Pancreas (tissue), 10 donors: Measurements from ENCODE around the gene CTIF. TPM values are rescaled to one million over a fixed set of nuclear protein-coding genes. Genes with fewer than 3 reads are reported as not detected.

Experiments
- ATAC-seq, 4 donors: fragments of 200-7000 bp; cut with Tn5 transposase; one replicate each; pipeline versions ENCODE4 v1.8.0 to v1.9.1; 2020; ENCODE audit warnings: mild to moderate bottlenecking in 4 of 4, moderate library complexity in 4 of 4
- DNase-seq, 6 donors: peaks; one replicate each; pipeline ENCODE4 v3.0.0-alpha.2; 2020
- FAIRE-seq: peaks from 2 replicates; lab custom pipeline; 2012; peaks lifted over from hg19 to GRCh38; lab: Jason Lieb, UNC
- H3K27ac ChIP-seq, 4 donors: fragments of 200-600 bp; sonication (generic); 1 replicate in 3 of 4; 2 replicates in 1 of 4; pipeline versions ENCODE4 v1.5.0 to v1.8.0; 2020
- H3K27me3 ChIP-seq, 4 donors: fragments of 200-600 bp; one replicate each; pipeline ENCODE4 v1.8.0; 2021
- H3K36me3 ChIP-seq, 3 donors: fragments of 200-600 bp; sonication (generic) in 1 of 3; one replicate each; pipeline versions ENCODE4 v1.5.0 to v1.8.0; 2020 to 2021
- H3K4me1 ChIP-seq, 3 donors: fragments of 200-600 bp; one replicate each; pipeline ENCODE4 v1.8.0; 2021
- H3K4me3 ChIP-seq, 4 donors: fragments of 200-600 bp; sonication (generic) in 2 of 4; one replicate each; pipeline versions ENCODE4 v1.5.0 to v1.8.0; 2020 to 2021
- H3K9me3 ChIP-seq, 4 donors: fragments of 200-600 bp; one replicate each; pipeline ENCODE4 v1.8.0; 2021
- WGBS, 2 donors: extraction: QIAGEN DNeasy Blood & Tissue Kit; methylation state at CpG; one replicate each; pipeline ENCODE4 v1.1.7; 2013; 5-methylcytosine and 5-hydroxymethylcytosine counted together
- intact Hi-C, 3 donors: fragments of 100-400 bp; cut with DNase I; formaldehyde crosslinking; loops; one replicate each; pipeline versions ENCODE4 v1.11.1 to v1.14.2; 2022
- polyA plus RNA-seq, 2 donors: library from polyadenylated mRNA; stranded (reverse); fragments of 200-250 nt; gene quantifications; one replicate each; pipeline ENCODE4 v1.2.3, GENCODE V29; 2013
- total RNA-seq, 6 donors: library from RNA; stranded (reverse); fragmentation: NEBNext Ultra II Directional in 4 of 6; extraction: Animal tissue kit (Norgen Biotek cat#: 25700) in 4 of 6; gene quantifications; one replicate each; pipeline versions ENCODE4 v1.2.1 to v1.2.4, GENCODE V29; 2021 to 2023
- TF ChIP-seq, protein P1 (sequence below), 4 donors: fragments of 200-600 bp; sonication (generic) in 3 of 4; IDR thresholded peaks; one replicate each; pipeline versions ENCODE4 v1.5.0 to v1.8.0; 2021; ENCODE audit warnings: antibody characterized with exemption in 4 of 4
- donor health status: healthy with polysubstance abuse.
- donor health status: DM: no; HTN: no; CAD: no; lungs with moderate emphysema.
- donor health status: DM: no; HTN: no; CAD: no.
- donor health status: control.
- donor health status: control.
- donor health status: Bipolar disorder and iron deficiency.
- donor health status: DM: yes; HTN: yes; CAD: no.
- donor health status: DM: no; HTN: no; CAD: no.
- donor health status: DM: no; HTN: no; CAD: no.
- donor health status: DM: yes; HTN: yes; CAD: no.

The CTIF gene
- total and polyA plus RNA-seq, 8 donors, result 15.1 to 27.4 (median 16.7) TPM

DNA sequence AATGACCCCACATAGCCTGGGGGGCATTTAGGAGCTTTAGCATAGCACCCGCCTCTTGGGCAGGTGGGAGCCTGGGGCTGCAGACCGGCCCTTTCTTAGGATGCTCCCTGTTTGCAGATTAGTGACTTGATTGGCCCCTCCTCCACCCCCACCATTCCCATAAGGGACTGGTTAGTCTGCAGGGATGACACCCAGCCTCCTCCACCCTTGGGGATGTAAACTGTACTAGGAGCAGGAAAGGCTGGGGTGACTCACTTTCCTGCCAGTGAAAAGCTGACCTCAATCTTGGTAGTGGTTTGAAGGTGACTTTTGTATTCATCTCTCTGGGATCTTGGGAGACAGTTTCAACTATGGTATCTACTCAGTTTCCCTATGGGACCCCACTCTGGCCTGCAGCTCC is 24.2 kb downstream of the CTIF start:
- TF ChIP-seq, protein P1, sequence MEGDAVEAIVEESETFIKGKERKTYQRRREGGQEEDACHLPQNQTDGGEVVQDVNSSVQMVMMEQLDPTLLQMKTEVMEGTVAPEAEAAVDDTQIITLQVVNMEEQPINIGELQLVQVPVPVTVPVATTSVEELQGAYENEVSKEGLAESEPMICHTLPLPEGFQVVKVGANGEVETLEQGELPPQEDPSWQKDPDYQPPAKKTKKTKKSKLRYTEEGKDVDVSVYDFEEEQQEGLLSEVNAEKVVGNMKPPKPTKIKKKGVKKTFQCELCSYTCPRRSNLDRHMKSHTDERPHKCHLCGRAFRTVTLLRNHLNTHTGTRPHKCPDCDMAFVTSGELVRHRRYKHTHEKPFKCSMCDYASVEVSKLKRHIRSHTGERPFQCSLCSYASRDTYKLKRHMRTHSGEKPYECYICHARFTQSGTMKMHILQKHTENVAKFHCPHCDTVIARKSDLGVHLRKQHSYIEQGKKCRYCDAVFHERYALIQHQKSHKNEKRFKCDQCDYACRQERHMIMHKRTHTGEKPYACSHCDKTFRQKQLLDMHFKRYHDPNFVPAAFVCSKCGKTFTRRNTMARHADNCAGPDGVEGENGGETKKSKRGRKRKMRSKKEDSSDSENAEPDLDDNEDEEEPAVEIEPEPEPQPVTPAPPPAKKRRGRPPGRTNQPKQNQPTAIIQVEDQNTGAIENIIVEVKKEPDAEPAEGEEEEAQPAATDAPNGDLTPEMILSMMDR (IDR thresholded peaks at IDR 0.05), result no peak
- no peak overlapping the region for H3K27ac ChIP-seq
- H3K27me3 ChIP-seq, result no peaks in the 10 kb centered on the region
- ATAC-seq (no peak), DNase-seq (peak in 1 of 6 donors; percentile 9), FAIRE-seq (no peak)
- WGBS, 2 donors, result 95 to 97% methylated on average over 2 of the region's 2 CpGs
- H3K9me3 ChIP-seq, result no peaks in the 10 kb centered on the region
- no peaks in the 10 kb centered on the region for H3K4me1 ChIP-seq
- H3K4me3 ChIP-seq, result no peak overlapping the region
- intact Hi-C loops, result no loop called here
- no peaks in the 10 kb centered on the region for H3K36me3 ChIP-seq

DNA sequence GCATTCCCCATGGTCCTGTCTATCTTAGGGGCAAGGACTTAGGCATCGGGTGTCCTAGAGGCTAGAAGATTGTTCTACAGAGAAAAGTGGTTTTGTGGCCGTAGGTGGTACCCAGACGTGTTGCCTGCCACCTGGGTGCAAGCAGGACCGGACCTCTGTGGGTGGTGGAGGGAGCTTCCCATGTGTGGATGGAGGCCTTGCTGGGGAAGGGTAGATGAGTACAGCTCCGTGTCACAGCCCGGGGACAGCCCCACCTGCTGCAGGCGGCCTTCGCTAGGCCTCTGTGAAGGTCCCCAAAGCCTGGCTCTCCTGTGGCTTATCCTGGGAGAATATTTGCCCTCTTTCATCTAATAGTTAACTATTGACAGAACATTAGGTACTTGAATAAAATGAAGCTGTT is 25.3 kb downstream of the CTIF start:
- DNase-seq, result peak in 1 of 6 donors; percentile 50
- no peaks in the 10 kb centered on the region for H3K36me3 ChIP-seq
- no peak overlapping the region for H3K27ac ChIP-seq
- no peak for FAIRE-seq
- H3K4me3 ChIP-seq, result no peak overlapping the region
- H3K27me3 ChIP-seq, result no peaks in the 10 kb centered on the region
- intact Hi-C loops, result no loop called here
- ATAC-seq, result no peak
- no peaks in the 10 kb centered on the region for H3K4me1 ChIP-seq
- TF ChIP-seq, protein P1 (IDR thresholded peaks at IDR 0.05), result no peak
- H3K9me3 ChIP-seq, result no peaks in the 10 kb centered on the region
- 75 to 81% methylated on average over 8 of the region's 8 CpGs for WGBS, 2 donors

DNA sequence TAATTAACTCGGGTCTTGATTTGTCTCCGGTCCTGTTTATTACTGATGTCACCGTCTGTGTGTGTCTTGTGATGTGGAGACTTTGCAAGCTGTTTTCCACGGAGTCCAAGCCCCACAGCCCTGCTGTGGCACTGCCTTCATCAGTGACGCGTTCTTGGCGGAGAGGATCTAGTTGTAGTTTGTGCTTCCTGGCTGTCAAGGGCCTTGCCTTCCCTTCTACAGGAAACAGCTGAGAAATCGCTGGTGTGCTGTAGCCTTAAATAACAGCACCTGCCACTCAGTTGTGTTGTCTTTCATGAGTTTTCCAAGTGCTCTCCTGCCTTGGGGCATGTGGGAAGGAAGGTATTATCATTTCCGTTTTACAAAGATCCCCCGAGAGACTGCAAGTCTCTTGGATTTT is 26.3 kb downstream of the CTIF start:
- intact Hi-C loops, result no loop called here
- TF ChIP-seq, protein P1 (IDR thresholded peaks at IDR 0.05), result no peak
- no peaks in the 10 kb centered on the region for H3K4me1 ChIP-seq
- no peaks in the 10 kb centered on the region for H3K27me3 ChIP-seq
- H3K36me3 ChIP-seq, result no peaks in the 10 kb centered on the region
- 83 to 85% methylated on average over 10 of the region's 10 CpGs for WGBS, 2 donors
- peak in 1 of 6 donors; percentile 17 for DNase-seq
- no peaks in the 10 kb centered on the region for H3K9me3 ChIP-seq
- FAIRE-seq, result no peak
- no peak overlapping the region for H3K27ac ChIP-seq
- no peak for ATAC-seq
- no peak overlapping the region for H3K4me3 ChIP-seq

DNA sequence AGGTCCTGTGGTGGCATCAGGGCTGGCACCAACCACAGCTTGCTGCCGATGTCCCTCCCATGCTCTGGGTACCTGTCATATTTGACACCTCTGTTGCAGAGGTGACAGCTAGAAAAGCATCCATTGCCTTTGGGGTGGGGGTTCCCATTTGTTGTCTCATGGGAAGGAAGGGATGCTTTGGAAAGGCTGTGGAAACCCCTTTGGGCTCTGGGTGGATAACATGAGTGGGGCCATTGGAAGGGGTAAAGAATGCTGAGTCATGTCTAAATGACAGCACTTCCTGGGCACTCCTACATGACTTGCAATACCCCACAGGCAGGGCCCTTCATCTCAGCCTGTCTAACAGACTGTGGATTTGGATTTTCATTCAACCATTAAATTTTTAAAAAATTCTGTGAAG is 27.8 kb downstream of the CTIF start:
- Histone ChIP-seq H3K27me3 (no peaks in the 10 kb centered on the region), H3K27ac (no peak overlapping the region), H3K4me1 (no peaks in the 10 kb centered on the region), H3K36me3 (no peaks in the 10 kb centered on the region), H3K4me3 (no peak overlapping the region), H3K9me3 (no peaks in the 10 kb centered on the region)
- no peak for ATAC-seq
- intact Hi-C loops, result no loop called here
- TF ChIP-seq, protein P1 (IDR thresholded peaks at IDR 0.05), result no peak
- 95 to 96% methylated on average over 1 of the region's 1 CpG for WGBS, 2 donors
- no peak for DNase-seq
- no peak for FAIRE-seq

DNA sequence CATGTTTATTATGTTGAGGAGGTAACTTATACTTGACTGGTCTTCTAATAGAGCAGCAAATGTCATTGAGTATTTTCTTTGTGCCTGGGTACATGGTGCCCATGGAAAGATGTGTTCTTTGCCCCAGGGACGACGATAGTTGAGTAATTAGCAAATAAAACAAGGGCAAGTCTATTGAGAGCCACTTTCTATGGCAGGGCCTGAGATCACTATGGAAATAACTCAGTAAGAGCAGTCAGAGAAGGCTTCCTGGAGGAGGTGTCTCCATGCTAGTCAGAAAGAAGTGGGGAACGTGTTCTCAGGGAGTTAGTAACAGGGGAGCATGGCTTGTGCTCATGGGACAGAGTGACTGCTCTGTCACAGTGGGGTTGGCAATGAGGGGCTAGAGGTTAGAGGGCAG is 28.6 kb downstream of the CTIF start:
- TF ChIP-seq, protein P1 (IDR thresholded peaks at IDR 0.05), result no peak
- intact Hi-C loops, result no loop called here
- no peaks in the 10 kb centered on the region for H3K27me3 ChIP-seq
- H3K4me1 ChIP-seq, result no peaks in the 10 kb centered on the region
- WGBS, 2 donors, result 75 to 83% methylated on average over 3 of the region's 3 CpGs
- DNase-seq, result no peak
- H3K27ac ChIP-seq, result no peak overlapping the region
- H3K4me3 ChIP-seq, result no peak overlapping the region
- H3K9me3 ChIP-seq, result no peaks in the 10 kb centered on the region
- FAIRE-seq, result no peak
- no peaks in the 10 kb centered on the region for H3K36me3 ChIP-seq
- no peak for ATAC-seq
